ENCODE results near the gene SSX2.
"Not testable (repeated sequence)": the region's sequence is repeated elsewhere in the genome, so short reads cannot be mapped to it uniquely, and the experiment has no call there.

The SSX2 gene

GRCh38 chrX:52707078-52707477 is at the start of gene SSX2:
Gene SSX2 (minus strand): TSS chrX:52707178. CDS start chrX:52705749, 1,429 bp downstream.
- DNase-seq, result not testable (repeated sequence)

- not testable (repeated sequence) for DNase-seq
Measured at GRCh38 chrX:52750952-52751351, 44.0 kb upstream of the SSX2 start, which contains the start of gene SSX2B. Gene SSX2B (plus strand): TSS chrX:52751252. CDS start chrX:52752681, 1,429 bp downstream.

GRCh38 chrX:52692034-52692433 is 14.9 kb downstream of the SSX2 start:
- not testable (repeated sequence) for DNase-seq

- DNase-seq, result not testable (repeated sequence)
Measured at GRCh38 chrX:52662218-52662617, 44.8 kb downstream of the SSX2 start.

- not testable (repeated sequence) for DNase-seq
Measured at GRCh38 chrX:52655475-52655874, 51.5 kb downstream of the SSX2 start.

- not testable (repeated sequence) for DNase-seq
Measured at GRCh38 chrX:52654800-52655199, 52.2 kb downstream of the SSX2 start, which contains the start of gene SSX7. Gene SSX7 (minus strand): TSS chrX:52654900. CDS start chrX:52653472, 1,428 bp downstream.

GRCh38 chrX:52650676-52651075 is 56.3 kb downstream of the SSX2 start:
- not testable (repeated sequence) for DNase-seq

- not testable (repeated sequence) for DNase-seq
Measured at GRCh38 chrX:52648956-52649355, 58.0 kb downstream of the SSX2 start.
